GM12892 (cell line): ENCODE data around the gene COPS4.
"Not testable (repeated sequence)": the region's sequence is repeated elsewhere in the genome, so short reads cannot be mapped to it uniquely, and the experiment has no call there.

Experiments used
- DNase-seq: peaks from one replicate; pipeline ENCODE4 v3.0.0; 2011; ENCODE audit not compliant: insufficient read length
- FAIRE-seq: peaks from 2 replicates; lab custom pipeline; 2011; peaks lifted over from hg19 to GRCh38; lab: Jason Lieb, UNC
- POLR2A ChIP-seq: IDR thresholded peaks from 2 replicates; pipeline ENCODE4 v1.6.1; 2011; ENCODE audit warnings: low read depth, low read length, control low read depth
- POLR2AphosphoS5 ChIP-seq: IDR thresholded peaks from 2 replicates; pipeline ENCODE4 v1.6.1; 2011; ENCODE audit warnings: low read depth, low read length, control low read depth
- TAF1 ChIP-seq: IDR thresholded peaks from 2 replicates; pipeline ENCODE4 v1.6.1; 2011; ENCODE audit warnings: low read depth, mild to moderate bottlenecking, control low read depth, low read length, borderline replicate concordance

The COPS4 gene

GRCh38 chr4:83074086-83074704 lies 39.2 kb downstream of the COPS4 start:
- FAIRE-seq = peak; percentile 73
- peak; percentile 26 for DNase-seq
- TF ChIP-seq POLR2A (no peak), TAF1 (no peak), POLR2AphosphoS5 (no peak)

- not testable (repeated sequence) for DNase-seq, FAIRE-seq
Observed at GRCh38 chr4:83074783-83075182, 39.8 kb downstream of the COPS4 start.

DNA sequence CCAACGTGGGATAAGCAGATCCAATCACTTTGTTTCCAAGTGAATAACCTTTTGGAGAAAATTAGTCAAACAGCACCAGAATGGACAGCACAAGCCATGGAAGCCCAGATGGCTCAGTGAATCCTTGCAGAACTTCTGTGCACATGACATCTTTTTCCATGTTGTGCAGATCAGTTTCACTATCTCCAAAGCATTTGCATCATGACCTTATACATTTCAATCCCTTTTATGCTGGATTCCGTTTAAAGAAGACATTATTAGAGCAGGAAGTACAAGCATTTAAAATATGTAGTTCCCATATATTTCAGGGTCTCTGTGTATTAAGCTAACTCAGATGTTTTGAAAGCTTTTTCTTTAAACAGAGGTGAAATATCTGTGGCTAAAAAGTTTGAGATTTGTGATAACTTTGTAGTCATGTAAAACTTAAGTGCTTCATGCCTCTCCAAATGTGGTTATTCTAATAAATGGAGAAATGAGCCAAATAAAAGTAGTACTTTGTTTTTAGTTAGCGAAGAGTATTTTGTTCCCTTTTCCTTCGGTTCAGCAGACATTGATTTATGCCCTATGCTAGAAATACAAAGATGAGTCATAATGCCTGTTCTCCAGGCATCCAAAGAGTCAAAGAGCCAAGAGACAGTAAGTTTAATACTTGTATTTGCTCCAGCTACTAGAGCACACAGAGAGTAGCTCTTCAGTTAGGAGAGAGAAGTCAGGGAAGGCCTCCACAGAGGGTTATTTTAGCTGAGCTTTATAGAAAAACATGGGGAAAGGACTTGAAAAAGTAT lies 40.5 kb downstream of the COPS4 start:
- FAIRE-seq = no peak
- DNase-seq = no peak
- TF ChIP-seq TAF1 (no peak), POLR2A (no peak), POLR2AphosphoS5 (no peak)

DNA sequence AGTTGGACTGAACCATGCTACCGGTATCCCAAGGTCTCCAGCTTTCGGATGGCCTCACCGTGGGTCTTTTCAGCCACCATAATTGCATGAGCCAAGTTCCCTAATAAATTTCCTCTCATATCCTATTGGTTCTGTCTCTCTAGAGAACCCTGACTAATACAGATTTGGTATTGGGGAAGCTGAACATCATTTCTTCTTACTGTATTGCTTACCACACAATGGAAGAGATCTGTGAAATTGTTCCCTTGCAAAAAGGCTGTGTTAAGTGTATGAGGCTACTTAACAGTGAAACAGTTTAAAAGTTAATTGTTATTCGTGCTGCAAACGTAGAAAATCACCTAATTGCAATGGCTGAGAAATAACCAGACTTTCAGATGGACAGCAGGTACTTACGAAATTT lies 45.6 kb downstream of the COPS4 start:
- FAIRE-seq (no peak), DNase-seq (no peak)
- TF ChIP-seq TAF1 (no peak), POLR2AphosphoS5 (no peak), POLR2A (no peak)

- no peak for TF ChIP-seq TAF1
- TF ChIP-seq POLR2AphosphoS5 = no peak
- TF ChIP-seq POLR2A = no peak
- no peak for FAIRE-seq
- no peak for DNase-seq
Observed at GRCh38 chr4:83082777-83083176, 47.8 kb downstream of the COPS4 start.

- FAIRE-seq (no peak), DNase-seq (no peak)
- TF ChIP-seq POLR2AphosphoS5 = no peak
Observed at GRCh38 chr4:83083925-83084475, 49.0 kb downstream of the COPS4 start.

GRCh38 chr4:83084956-83085355 lies 50.0 kb downstream of the COPS4 start:
- not testable (repeated sequence) for FAIRE-seq, DNase-seq

GRCh38 chr4:83089410-83090157 lies 54.6 kb downstream of the COPS4 start:
- DNase-seq (no peak), FAIRE-seq (no peak)
- no peak for TF ChIP-seq TAF1
- TF ChIP-seq POLR2AphosphoS5 = no peak
- TF ChIP-seq POLR2A = no peak

GRCh38 chr4:83093060-83093640 lies 58.2 kb downstream of the COPS4 start:
- FAIRE-seq (no peak), DNase-seq (no peak)
- TF ChIP-seq TAF1 = no peak
- no peak for TF ChIP-seq POLR2AphosphoS5
- TF ChIP-seq POLR2A = no peak

DNA sequence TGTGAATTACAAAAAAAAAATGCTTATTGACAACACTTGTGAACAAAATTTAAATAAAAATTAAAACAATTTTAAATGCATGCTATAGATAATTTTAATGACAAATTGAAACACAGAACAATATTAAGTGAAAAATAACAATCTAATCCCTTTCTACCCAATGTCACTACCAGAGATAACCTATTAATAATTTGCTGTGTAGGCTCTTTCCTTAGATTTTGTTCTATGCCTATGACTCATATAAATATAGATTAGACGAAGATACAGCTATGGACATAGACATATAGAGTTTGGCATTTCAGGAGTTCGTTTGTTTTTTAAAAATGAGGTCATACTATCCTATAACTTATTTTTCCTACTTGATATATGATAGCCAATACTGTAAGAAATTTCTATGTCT lies 61.4 kb downstream of the COPS4 start:
- DNase-seq = no peak
- FAIRE-seq = no peak
- TF ChIP-seq POLR2AphosphoS5 (no peak), TAF1 (no peak), POLR2A (no peak)

DNA sequence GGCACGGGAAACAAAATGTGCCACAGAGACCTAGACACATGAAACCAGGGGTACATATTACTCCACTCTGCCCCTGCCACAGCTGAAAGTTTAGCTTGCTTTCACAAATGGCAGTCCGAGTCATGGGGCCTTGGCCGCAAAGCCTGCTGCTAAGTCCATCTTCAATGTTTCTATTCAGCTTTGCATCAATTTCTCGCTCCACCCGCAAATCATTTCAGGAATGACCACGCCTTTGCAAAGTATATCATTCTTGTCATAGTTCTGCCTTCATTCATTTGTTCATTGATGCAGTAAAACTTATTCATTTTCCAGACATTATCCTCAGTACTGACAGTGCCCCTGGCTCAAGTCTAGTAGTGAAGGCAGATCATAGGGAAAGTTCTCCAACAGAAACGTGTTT lies 70.0 kb downstream of the COPS4 start:
- TF ChIP-seq POLR2A (no peak), POLR2AphosphoS5 (no peak), TAF1 (no peak)
- FAIRE-seq (no peak), DNase-seq (no peak)

DNA sequence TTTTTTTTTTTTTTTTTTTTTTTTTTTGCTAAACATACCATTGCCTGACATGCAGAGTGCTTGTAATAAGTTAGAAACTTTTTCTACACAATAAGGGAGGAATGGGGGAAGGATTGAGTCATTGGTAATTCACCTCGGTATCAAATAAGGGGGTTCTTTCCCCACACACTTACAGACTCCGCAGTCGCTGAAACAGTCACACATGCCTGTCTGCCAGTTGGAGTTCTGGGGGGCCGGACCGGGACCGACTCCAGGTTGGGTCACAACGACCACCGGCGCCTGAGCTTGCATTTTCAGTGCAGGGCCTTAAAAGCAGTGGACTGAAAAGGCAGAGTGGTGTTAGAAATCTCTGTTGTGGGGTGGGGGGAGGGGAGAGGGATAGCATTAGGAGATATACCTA lies 72.6 kb downstream of the COPS4 start:
- TF ChIP-seq POLR2A (0 out of 2 replicates have a peak, but pooled peaks have one; percentile 4), POLR2AphosphoS5 (no peak)
- FAIRE-seq = no peak
- no peak for DNase-seq
